ENCODE results near the gene SLC7A10. TPM values are rescaled to one million over a fixed set of nuclear protein-coding genes. Genes with fewer than 3 reads are reported as not detected.

The SLC7A10 gene
- total RNA-seq, 1 donor from 2014 or later = 5.4 TPM

GRCh38 chr19:33194886-33195644 lies 30.6 kb downstream of the SLC7A10 start:
- DNase-seq (ENCODE audit: extremely low spot score in 2 of 2) = no peak
- H3K27ac ChIP-seq = peak overlapping the region; percentile 75
- intact Hi-C loops (cut with DNase I) = loop anchor here (10.0 kb wide), 1 partner anchor 60 kb away; the partner anchor contains the start of gene WDR88
- TF ChIP-seq, protein P1, sequence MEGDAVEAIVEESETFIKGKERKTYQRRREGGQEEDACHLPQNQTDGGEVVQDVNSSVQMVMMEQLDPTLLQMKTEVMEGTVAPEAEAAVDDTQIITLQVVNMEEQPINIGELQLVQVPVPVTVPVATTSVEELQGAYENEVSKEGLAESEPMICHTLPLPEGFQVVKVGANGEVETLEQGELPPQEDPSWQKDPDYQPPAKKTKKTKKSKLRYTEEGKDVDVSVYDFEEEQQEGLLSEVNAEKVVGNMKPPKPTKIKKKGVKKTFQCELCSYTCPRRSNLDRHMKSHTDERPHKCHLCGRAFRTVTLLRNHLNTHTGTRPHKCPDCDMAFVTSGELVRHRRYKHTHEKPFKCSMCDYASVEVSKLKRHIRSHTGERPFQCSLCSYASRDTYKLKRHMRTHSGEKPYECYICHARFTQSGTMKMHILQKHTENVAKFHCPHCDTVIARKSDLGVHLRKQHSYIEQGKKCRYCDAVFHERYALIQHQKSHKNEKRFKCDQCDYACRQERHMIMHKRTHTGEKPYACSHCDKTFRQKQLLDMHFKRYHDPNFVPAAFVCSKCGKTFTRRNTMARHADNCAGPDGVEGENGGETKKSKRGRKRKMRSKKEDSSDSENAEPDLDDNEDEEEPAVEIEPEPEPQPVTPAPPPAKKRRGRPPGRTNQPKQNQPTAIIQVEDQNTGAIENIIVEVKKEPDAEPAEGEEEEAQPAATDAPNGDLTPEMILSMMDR (IDR thresholded peaks at IDR 0.05) = no peak
- TF ChIP-seq POLR2AphosphoS5 (IDR thresholded peaks at IDR 0.05; ENCODE audit: insufficient read depth in 1 of 2, low read depth in 1 of 2) (no peak), POLR2A (IDR thresholded peaks at IDR 0.05) (no peak)
- peaks cover 15% of the 10 kb centered on the region for H3K4me1 ChIP-seq
- peaks cover 0 to 4% of the 10 kb centered on the region in 2 donors for H3K36me3 ChIP-seq
- peak overlapping the region; percentile 62 to 63 for H3K4me3 ChIP-seq
- H3K9me3 ChIP-seq = no peaks in the 10 kb centered on the region
- H3K27me3 ChIP-seq = no peaks in the 10 kb centered on the region

DNA sequence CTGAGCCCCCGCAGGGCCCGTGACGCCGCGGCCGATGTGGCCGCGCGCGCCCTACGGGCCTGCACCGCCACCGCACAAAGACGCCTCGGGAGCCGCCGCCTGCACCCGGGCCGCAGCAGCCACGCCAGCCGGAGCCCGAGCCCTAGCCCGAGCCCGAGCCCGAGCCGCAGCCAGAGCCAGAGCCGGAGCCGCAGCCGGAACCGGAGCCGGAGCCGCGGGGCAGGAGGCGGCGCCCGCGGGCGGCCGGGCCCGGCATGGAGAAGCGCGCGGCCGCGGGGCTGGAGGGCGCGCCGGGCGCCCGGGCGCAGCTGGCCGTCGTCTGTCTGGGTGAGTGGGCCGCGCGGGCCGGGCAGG lies 31.1 kb downstream of the SLC7A10 start:
- Histone ChIP-seq H3K27ac (peak overlapping the region; percentile 75), H3K4me1 (peaks cover 15% of the 10 kb centered on the region), H3K9me3 (no peaks in the 10 kb centered on the region), H3K4me3 (peak overlapping the region; percentile 62 to 63), H3K36me3 (peaks cover 0 to 4% of the 10 kb centered on the region in 2 donors), H3K27me3 (no peaks in the 10 kb centered on the region)
- TF ChIP-seq POLR2A (IDR thresholded peaks at IDR 0.05) (no peak), POLR2AphosphoS5 (IDR thresholded peaks at IDR 0.05; ENCODE audit: insufficient read depth in 1 of 2, low read depth in 1 of 2) (no peak)
- TF ChIP-seq, protein P1 (IDR thresholded peaks at IDR 0.05) = no peak
- intact Hi-C loops (cut with DNase I) = loop anchor here (10.0 kb wide), 1 partner anchor 60 kb away; the partner anchor contains the start of gene WDR88
- DNase-seq (ENCODE audit: extremely low spot score in 2 of 2) = no peak

DNA sequence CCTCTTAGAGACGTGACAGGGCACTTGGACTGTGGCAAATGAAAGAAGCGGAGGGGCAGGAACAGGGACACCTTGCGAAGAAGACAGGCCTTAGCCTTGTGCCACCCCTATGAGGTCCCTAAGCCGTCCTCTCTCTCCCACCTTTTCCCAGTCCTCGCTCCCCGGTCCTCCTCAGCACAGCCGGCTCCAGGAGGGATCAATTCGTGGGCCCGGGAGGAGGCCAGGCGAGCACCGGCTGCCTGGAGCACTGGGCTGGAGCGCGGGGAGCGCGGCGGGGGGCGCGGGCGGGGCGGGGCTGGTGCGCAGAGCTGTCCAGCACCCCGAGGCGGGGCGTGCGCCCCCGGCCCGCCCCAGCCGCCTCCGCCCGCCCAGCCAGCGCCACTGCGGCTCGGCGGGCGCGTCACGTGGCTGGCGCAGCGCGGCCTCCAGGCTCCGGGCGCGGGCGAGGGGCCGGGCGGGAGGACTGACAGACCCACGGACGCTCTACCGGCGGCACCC lies 31.7 kb downstream of the SLC7A10 start, which contains the start of gene LRP3:
TSS of gene LRP3 (plus strand) at position 466 of the 498 bp plus-strand sequence. CDS start 456 bp downstream, outside the sequence.
- H3K27me3 ChIP-seq = no peaks in the 10 kb centered on the region
- no peaks in the 10 kb centered on the region for H3K9me3 ChIP-seq
- no peak for DNase-seq (ENCODE audit: extremely low spot score in 2 of 2)
- H3K36me3 ChIP-seq = peaks cover 0 to 4% of the 10 kb centered on the region in 2 donors
- H3K27ac ChIP-seq = peak within 1 kb of the TSS; percentile 75
- intact Hi-C loops (cut with DNase I) = loop anchor here (10.0 kb wide), 1 partner anchor 59 kb away; the partner anchor contains the start of gene WDR88
- peak within 1 kb of the TSS; percentile 62 to 63 for H3K4me3 ChIP-seq
- H3K4me1 ChIP-seq = peaks cover 15% of the 10 kb centered on the region
- TF ChIP-seq POLR2AphosphoS5 (IDR thresholded peaks at IDR 0.05; ENCODE audit: insufficient read depth in 1 of 2, low read depth in 1 of 2) = no peak

DNA sequence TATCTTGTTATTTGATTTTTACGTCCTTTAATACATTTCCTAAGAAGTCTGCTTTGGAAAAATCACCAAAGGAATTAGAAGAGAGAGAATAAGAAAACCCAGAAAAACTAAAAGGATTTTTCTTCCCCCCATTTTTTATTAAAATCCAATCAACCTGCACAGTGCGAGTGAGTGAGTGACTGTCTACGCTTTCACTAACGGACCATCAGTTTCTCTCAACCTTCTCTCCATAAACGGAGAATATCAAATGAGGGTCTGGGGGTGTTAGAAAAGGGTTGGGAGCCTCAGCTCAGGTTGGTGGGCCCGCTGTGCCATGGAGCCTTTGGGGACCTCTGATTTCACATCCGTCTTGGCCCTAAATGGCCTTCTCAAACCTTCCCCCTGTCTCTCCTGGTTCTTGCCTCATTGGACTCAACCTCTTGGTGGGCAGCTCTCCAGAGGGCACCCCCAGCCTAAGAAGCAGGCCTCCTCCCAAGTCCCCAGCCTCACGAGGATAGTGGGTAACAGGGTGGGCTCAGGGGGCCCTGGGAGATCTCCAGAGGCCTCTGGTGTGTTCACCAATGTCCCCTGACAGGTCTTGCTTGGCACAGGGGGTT lies 32.3 kb downstream of the SLC7A10 start:
- peak overlapping the region; percentile 29 to 40 for H3K4me3 ChIP-seq
- peaks cover 15% of the 10 kb centered on the region for H3K4me1 ChIP-seq
- no peaks in the 10 kb centered on the region for H3K27me3 ChIP-seq
- intact Hi-C loops (cut with DNase I) = loop anchor here (10.0 kb wide), 1 partner anchor 59 kb away; the partner anchor contains the start of gene WDR88
- no peaks in the 10 kb centered on the region for H3K9me3 ChIP-seq
- peaks cover 0 to 4% of the 10 kb centered on the region in 2 donors for H3K36me3 ChIP-seq
- no peak for DNase-seq (ENCODE audit: extremely low spot score in 2 of 2)
- H3K27ac ChIP-seq = no peak overlapping the region
- no peak for TF ChIP-seq POLR2A (IDR thresholded peaks at IDR 0.05)
- TF ChIP-seq, protein P1 (IDR thresholded peaks at IDR 0.05) = no peak
- TF ChIP-seq POLR2AphosphoS5 (IDR thresholded peaks at IDR 0.05; ENCODE audit: insufficient read depth in 1 of 2, low read depth in 1 of 2) = no peak

- Histone ChIP-seq H3K4me3 (no peak overlapping the region), H3K27ac (no peak overlapping the region), H3K27me3 (no peaks in the 10 kb centered on the region), H3K4me1 (peaks cover 15% of the 10 kb centered on the region), H3K9me3 (no peaks in the 10 kb centered on the region), H3K36me3 (no peaks in the 10 kb centered on the region)
- DNase-seq (ENCODE audit: extremely low spot score in 2 of 2) = no peak
- TF ChIP-seq, protein P1 (IDR thresholded peaks at IDR 0.05) = no peak
- no peak for TF ChIP-seq POLR2AphosphoS5 (IDR thresholded peaks at IDR 0.05; ENCODE audit: insufficient read depth in 1 of 2, low read depth in 1 of 2)
- no peak for TF ChIP-seq POLR2A (IDR thresholded peaks at IDR 0.05)
- intact Hi-C loops (cut with DNase I) = loop anchor here (10.0 kb wide), 1 partner anchor 57 kb away; the partner anchor contains the start of gene WDR88
These were observed 33.6 kb downstream of the SLC7A10 start for GRCh38 chr19:33192010-33192409.

Measured in vagina (tissue), 2 donors.